Loucy (cell line): ENCODE data around the gene ARSD.

ENCODE experiments used
- H2AFZ ChIP-seq: fragments of 200-600 bp; sonication (generic); 2 replicates; pipeline ENCODE4 v1.6.0; 2016; ENCODE audit warnings: antibody characterized with exemption, mild to moderate bottlenecking, low read length, moderate library complexity
- H3F3A ChIP-seq: fragments of 200-600 bp; 2 replicates; pipeline ENCODE4 v1.6.0; 2016; ENCODE audit warnings: antibody characterized with exemption, low read depth, mild to moderate bottlenecking
- H3K27me3 ChIP-seq: fragments of 200-600 bp; sonication (generic); 2 replicates; pipeline ENCODE4 v1.6.1; 2014; ENCODE audit warnings: low read length, mild to moderate bottlenecking; ENCODE audit not compliant: insufficient read depth, poor library complexity, severe bottlenecking
- H3K36me3 ChIP-seq: fragments of 200-600 bp; sonication (generic); 2 replicates; pipeline ENCODE4 v1.6.1; 2016; ENCODE audit warnings: low read length; ENCODE audit not compliant: insufficient read depth
- H3K4me1 ChIP-seq: fragments of 200-600 bp; sonication (generic); 2 replicates; pipeline ENCODE4 v1.5.1; 2014; ENCODE audit warnings: low read length, mild to moderate bottlenecking; ENCODE audit not compliant: insufficient read depth, poor library complexity, severe bottlenecking
- H3K4me2 ChIP-seq: fragments of 200-600 bp; sonication (generic); 2 replicates; pipeline ENCODE4 v1.6.0; 2014; ENCODE audit warnings: antibody characterized with exemption, low read length, low read depth, mild to moderate bottlenecking; ENCODE audit not compliant: poor library complexity, severe bottlenecking
- H3K4me3 ChIP-seq: fragments of 200-600 bp; sonication (generic); 2 replicates; pipeline ENCODE4 v1.5.1; 2014; ENCODE audit warnings: low read length, mild to moderate bottlenecking, mixed read lengths; ENCODE audit not compliant: poor library complexity, severe bottlenecking
- H3K79me2 ChIP-seq: fragments of 200-600 bp; sonication (generic); 2 replicates; pipeline ENCODE4 v1.6.1; 2014; ENCODE audit warnings: low read length; ENCODE audit not compliant: insufficient read depth
- H3K9ac ChIP-seq: fragments of 200-600 bp; sonication (generic); 2 replicates; pipeline ENCODE4 v1.6.0; 2014; ENCODE audit warnings: mild to moderate bottlenecking, low read depth, low read length, moderate library complexity; ENCODE audit not compliant: poor library complexity, severe bottlenecking
- H3K9me2 ChIP-seq: fragments of 200-600 bp; sonication (generic); replicated peaks from 2 replicates; pipeline ENCODE4 v1.6.1; 2016; ENCODE audit warnings: low read depth, low read length, mixed read lengths
- H3K9me3 ChIP-seq: fragments of 200-600 bp; sonication (generic); 2 replicates; pipeline ENCODE4 v1.6.1; 2014; ENCODE audit warnings: mild to moderate bottlenecking, antibody characterized with exemption, low read length, low read depth; ENCODE audit not compliant: insufficient read depth
- H4K20me1 ChIP-seq: fragments of 200-600 bp; sonication (generic); 2 replicates; pipeline ENCODE4 v1.6.0; 2014; ENCODE audit warnings: antibody characterized with exemption, low read length, mild to moderate bottlenecking; ENCODE audit not compliant: insufficient read depth, poor library complexity, severe bottlenecking
- EZH2phosphoT487 ChIP-seq: fragments of 200-600 bp; IDR thresholded peaks from 2 replicates; pipeline ENCODE4 v1.6.1; 2018; ENCODE audit warnings: antibody characterized with exemption, mild to moderate bottlenecking, moderate library complexity, borderline replicate concordance
- TF ChIP-seq, protein P1 (sequence below): fragments of 200-600 bp; sonication (generic); conservative IDR thresholded peaks from 2 replicates; pipeline ENCODE4 v1.5.1; 2014; ENCODE audit warnings: mild to moderate bottlenecking, antibody characterized with exemption, low read length

The ARSD gene

GRCh38 chrX:2867206-2867605 lies 61.9 kb downstream of the ARSD start:
- H3K4me2 ChIP-seq, result no peak overlapping the region
- no peaks in the 10 kb centered on the region for H3K9me3 ChIP-seq
- no peak overlapping the region for H2AFZ ChIP-seq
- no peaks in the 10 kb centered on the region for H3K36me3 ChIP-seq
- TF ChIP-seq, protein P1, sequence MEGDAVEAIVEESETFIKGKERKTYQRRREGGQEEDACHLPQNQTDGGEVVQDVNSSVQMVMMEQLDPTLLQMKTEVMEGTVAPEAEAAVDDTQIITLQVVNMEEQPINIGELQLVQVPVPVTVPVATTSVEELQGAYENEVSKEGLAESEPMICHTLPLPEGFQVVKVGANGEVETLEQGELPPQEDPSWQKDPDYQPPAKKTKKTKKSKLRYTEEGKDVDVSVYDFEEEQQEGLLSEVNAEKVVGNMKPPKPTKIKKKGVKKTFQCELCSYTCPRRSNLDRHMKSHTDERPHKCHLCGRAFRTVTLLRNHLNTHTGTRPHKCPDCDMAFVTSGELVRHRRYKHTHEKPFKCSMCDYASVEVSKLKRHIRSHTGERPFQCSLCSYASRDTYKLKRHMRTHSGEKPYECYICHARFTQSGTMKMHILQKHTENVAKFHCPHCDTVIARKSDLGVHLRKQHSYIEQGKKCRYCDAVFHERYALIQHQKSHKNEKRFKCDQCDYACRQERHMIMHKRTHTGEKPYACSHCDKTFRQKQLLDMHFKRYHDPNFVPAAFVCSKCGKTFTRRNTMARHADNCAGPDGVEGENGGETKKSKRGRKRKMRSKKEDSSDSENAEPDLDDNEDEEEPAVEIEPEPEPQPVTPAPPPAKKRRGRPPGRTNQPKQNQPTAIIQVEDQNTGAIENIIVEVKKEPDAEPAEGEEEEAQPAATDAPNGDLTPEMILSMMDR, result no peak
- no peak for TF ChIP-seq EZH2phosphoT487
- no peak overlapping the region for H3K9ac ChIP-seq
- H4K20me1 ChIP-seq, result no peaks in the 10 kb centered on the region
- no peaks in the 10 kb centered on the region for H3K27me3 ChIP-seq
- H3K4me1 ChIP-seq, result no peaks in the 10 kb centered on the region
- no peaks in the 10 kb centered on the region for H3K9me2 ChIP-seq
- H3F3A ChIP-seq, result no peaks in the 10 kb centered on the region
- H3K79me2 ChIP-seq, result no peaks in the 10 kb centered on the region
- no peak overlapping the region for H3K4me3 ChIP-seq

GRCh38 chrX:2863646-2864045 lies 65.5 kb downstream of the ARSD start:
- Histone ChIP-seq H3K9me3 (no peaks in the 10 kb centered on the region), H3F3A (no peaks in the 10 kb centered on the region)

DNA sequence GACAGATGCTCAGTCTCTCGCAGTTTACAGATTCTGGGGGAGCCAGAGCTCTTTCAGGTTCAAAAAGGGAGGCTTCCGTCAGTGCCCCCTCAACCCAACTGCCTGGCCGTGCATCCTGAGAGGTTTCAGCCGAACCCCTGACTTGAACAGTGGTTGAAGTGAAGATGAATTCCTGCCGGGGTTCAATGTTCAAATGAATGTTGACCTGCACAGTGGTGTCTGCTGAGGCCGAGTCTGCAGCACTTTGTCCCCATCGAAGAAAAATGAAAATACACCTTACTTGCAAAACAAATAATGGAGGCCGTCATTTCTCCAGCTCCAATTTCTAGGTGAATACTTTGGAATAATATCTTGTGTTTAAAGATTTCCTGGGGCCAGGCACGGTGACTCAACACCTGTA lies 66.7 kb downstream of the ARSD start:
- Histone ChIP-seq H3K36me3 (no peaks in the 10 kb centered on the region), H2AFZ (no peak overlapping the region), H3K4me3 (no peak overlapping the region), H3K27me3 (no peaks in the 10 kb centered on the region), H3F3A (no peaks in the 10 kb centered on the region), H3K9me2 (no peaks in the 10 kb centered on the region), H3K4me1 (no peaks in the 10 kb centered on the region), H3K9me3 (no peaks in the 10 kb centered on the region), H3K79me2 (no peaks in the 10 kb centered on the region), H3K4me2 (no peak overlapping the region), H3K9ac (no peak overlapping the region), H4K20me1 (no peaks in the 10 kb centered on the region)
- TF ChIP-seq, protein P1, result no peak
- no peak for TF ChIP-seq EZH2phosphoT487

More at GRCh38 chrX:2863646-2864045, 65.5 kb downstream of the ARSD start:
- Histone ChIP-seq H3K36me3 (no peaks in the 10 kb centered on the region), H3K4me3 (no peak overlapping the region), H3K27me3 (no peaks in the 10 kb centered on the region), H3K9ac (no peak overlapping the region), H3K79me2 (no peaks in the 10 kb centered on the region), H2AFZ (no peak overlapping the region), H3K4me2 (no peak overlapping the region), H3K4me1 (no peaks in the 10 kb centered on the region), H4K20me1 (no peaks in the 10 kb centered on the region), H3K9me2 (no peaks in the 10 kb centered on the region)
- TF ChIP-seq, protein P1, result no peak
- TF ChIP-seq EZH2phosphoT487, result no peak
